ENCODE data around the gene TRIL. TPM values are rescaled to one million over a fixed set of nuclear protein-coding genes. Genes with fewer than 3 reads are reported as not detected.

TRIL gene
- total and polyA plus RNA-seq, 2 of the 13 experiments (the other 11 are each of a cell fraction or from before 2014, with no cell fraction given), result 0.18 to 0.40 TPM

DNA sequence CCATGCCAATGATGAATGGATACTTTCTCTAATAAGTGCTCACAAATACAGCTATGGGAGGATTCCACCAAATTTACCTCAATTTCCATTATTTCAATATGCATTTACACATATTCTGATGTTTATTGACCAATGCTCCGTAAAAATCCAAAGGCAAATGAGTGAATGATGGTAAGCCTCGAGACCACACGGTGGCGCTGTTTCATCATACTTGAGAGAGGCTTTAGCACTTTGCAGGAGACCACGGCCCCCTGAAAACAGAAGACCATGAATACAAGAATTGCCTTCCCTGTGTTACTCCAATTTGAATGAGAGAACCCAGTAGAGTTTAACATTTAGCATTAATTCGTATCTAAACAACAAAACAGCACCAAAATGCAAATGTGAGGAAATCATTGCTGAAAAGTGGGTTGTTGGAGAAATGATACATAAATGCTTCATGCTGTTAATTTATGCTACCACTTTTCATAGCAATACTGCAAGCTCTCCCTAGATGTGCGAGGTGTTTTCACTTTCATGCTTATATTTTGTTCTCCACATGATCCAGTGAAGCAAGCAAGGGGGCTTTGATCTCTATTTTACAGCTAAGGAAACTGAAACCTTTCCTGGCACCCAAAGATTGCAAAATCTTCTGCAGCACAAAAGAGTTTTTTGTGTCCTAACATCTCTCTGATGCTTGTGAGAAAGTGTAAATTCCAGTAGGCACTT, 35.4 kb downstream of the TRIL start (continued):
- TF ChIP-seq, protein P1, sequence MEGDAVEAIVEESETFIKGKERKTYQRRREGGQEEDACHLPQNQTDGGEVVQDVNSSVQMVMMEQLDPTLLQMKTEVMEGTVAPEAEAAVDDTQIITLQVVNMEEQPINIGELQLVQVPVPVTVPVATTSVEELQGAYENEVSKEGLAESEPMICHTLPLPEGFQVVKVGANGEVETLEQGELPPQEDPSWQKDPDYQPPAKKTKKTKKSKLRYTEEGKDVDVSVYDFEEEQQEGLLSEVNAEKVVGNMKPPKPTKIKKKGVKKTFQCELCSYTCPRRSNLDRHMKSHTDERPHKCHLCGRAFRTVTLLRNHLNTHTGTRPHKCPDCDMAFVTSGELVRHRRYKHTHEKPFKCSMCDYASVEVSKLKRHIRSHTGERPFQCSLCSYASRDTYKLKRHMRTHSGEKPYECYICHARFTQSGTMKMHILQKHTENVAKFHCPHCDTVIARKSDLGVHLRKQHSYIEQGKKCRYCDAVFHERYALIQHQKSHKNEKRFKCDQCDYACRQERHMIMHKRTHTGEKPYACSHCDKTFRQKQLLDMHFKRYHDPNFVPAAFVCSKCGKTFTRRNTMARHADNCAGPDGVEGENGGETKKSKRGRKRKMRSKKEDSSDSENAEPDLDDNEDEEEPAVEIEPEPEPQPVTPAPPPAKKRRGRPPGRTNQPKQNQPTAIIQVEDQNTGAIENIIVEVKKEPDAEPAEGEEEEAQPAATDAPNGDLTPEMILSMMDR (CRISPR knock-in tag; IDR thresholded peaks at IDR 0.05), result peak; percentile 91
- TF ChIP-seq THAP11 (CRISPR knock-in tag; IDR thresholded peaks at IDR 0.05) (peak; percentile 19; the same call in 1 of the 2 replicates), TCF7L2 (IDR thresholded peaks at IDR 0.05; ENCODE audit: low read depth, low read length) (peak; percentile 39; the same call in 1 of the 2 replicates), KLF9 (CRISPR knock-in tag; IDR thresholded peaks at IDR 0.05; ENCODE audit: low read depth) (no peak), SMYD3 (CRISPR knock-in tag; IDR thresholded peaks at IDR 0.05) (0 out of 2 replicates have a peak, but pooled peaks have one; percentile 35), ZNF572 (CRISPR knock-in tag; IDR thresholded peaks at IDR 0.05) (no peak), MIER3 (CRISPR knock-in tag; IDR thresholded peaks at IDR 0.05; ENCODE audit: borderline replicate concordance) (no peak), SMC3 (IDR thresholded peaks at IDR 0.05; ENCODE audit: low read length) (peak; percentile 89), CEBPG (CRISPR knock-in tag; IDR thresholded peaks at IDR 0.05) (peak; percentile 74), CREB1 (IDR thresholded peaks at IDR 0.05) (no peak), CREB1 (CRISPR knock-in tag; IDR thresholded peaks at IDR 0.05) (0 out of 2 replicates have a peak, but pooled peaks have one; percentile 16), SOX6 (IDR thresholded peaks at IDR 0.05) (no peak), SOX6 (CRISPR knock-in tag; IDR thresholded peaks at IDR 0.05) (0 out of 2 replicates have a peak, but pooled peaks have one; percentile 23), ZNF10 (CRISPR knock-in tag; IDR thresholded peaks at IDR 0.05; ENCODE audit: borderline replicate concordance, low read depth) (no peak), SAP130 (CRISPR knock-in tag; IDR thresholded peaks at IDR 0.05; ENCODE audit: low read depth) (0 out of 2 replicates have a peak, but pooled peaks have one; percentile 24), IRF2 (CRISPR knock-in tag; IDR thresholded peaks at IDR 0.05) (0 out of 2 replicates have a peak, but pooled peaks have one; percentile 26), ZMYM4 (CRISPR knock-in tag; IDR thresholded peaks at IDR 0.05) (peak; percentile 24; the same call in 1 of the 2 replicates), TCF12 (IDR thresholded peaks at IDR 0.05) (no peak), TCF12 (CRISPR knock-in tag; IDR thresholded peaks at IDR 0.05) (no peak), ELF3 (CRISPR knock-in tag; IDR thresholded peaks at IDR 0.05) (0 out of 2 replicates have a peak, but pooled peaks have one; percentile 7)
- TF ChIP-seq, protein P2, sequence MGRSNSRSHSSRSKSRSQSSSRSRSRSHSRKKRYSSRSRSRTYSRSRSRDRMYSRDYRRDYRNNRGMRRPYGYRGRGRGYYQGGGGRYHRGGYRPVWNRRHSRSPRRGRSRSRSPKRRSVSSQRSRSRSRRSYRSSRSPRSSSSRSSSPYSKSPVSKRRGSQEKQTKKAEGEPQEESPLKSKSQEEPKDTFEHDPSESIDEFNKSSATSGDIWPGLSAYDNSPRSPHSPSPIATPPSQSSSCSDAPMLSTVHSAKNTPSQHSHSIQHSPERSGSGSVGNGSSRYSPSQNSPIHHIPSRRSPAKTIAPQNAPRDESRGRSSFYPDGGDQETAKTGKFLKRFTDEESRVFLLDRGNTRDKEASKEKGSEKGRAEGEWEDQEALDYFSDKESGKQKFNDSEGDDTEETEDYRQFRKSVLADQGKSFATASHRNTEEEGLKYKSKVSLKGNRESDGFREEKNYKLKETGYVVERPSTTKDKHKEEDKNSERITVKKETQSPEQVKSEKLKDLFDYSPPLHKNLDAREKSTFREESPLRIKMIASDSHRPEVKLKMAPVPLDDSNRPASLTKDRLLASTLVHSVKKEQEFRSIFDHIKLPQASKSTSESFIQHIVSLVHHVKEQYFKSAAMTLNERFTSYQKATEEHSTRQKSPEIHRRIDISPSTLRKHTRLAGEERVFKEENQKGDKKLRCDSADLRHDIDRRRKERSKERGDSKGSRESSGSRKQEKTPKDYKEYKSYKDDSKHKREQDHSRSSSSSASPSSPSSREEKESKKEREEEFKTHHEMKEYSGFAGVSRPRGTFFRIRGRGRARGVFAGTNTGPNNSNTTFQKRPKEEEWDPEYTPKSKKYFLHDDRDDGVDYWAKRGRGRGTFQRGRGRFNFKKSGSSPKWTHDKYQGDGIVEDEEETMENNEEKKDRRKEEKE (IDR thresholded peaks at IDR 0.05), result no peak
- TF ChIP-seq, protein P3, sequence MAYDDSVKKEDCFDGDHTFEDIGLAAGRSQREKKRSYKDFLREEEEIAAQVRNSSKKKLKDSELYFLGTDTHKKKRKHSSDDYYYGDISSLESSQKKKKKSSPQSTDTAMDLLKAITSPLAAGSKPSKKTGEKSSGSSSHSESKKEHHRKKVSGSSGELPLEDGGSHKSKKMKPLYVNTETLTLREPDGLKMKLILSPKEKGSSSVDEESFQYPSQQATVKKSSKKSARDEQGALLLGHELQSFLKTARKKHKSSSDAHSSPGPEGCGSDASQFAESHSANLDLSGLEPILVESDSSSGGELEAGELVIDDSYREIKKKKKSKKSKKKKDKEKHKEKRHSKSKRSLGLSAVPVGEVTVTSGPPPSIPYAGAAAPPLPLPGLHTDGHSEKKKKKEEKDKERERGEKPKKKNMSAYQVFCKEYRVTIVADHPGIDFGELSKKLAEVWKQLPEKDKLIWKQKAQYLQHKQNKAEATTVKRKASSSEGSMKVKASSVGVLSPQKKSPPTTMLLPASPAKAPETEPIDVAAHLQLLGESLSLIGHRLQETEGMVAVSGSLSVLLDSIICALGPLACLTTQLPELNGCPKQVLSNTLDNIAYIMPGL (CRISPR knock-in tag; IDR thresholded peaks at IDR 0.05; ENCODE audit: borderline replicate concordance in 1 of 2, low read depth in 1 of 2), result peak in 1 of 2 experiments; percentile 71; a peak in 1 of 4 replicates
- TF ChIP-seq, protein P4, sequence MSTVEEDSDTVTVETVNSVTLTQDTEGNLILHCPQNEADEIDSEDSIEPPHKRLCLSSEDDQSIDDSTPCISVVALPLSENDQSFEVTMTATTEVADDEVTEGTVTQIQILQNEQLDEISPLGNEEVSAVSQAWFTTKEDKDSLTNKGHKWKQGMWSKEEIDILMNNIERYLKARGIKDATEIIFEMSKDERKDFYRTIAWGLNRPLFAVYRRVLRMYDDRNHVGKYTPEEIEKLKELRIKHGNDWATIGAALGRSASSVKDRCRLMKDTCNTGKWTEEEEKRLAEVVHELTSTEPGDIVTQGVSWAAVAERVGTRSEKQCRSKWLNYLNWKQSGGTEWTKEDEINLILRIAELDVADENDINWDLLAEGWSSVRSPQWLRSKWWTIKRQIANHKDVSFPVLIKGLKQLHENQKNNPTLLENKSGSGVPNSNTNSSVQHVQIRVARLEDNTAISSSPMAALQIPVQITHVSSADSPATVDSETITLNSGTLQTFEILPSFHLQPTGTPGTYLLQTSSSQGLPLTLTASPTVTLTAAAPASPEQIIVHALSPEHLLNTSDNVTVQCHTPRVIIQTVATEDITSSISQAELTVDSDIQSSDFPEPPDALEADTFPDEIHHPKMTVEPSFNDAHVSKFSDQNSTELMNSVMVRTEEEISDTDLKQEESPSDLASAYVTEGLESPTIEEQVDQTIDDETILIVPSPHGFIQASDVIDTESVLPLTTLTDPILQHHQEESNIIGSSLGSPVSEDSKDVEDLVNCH (CRISPR knock-in tag; IDR thresholded peaks at IDR 0.05), result no peak

Data from HepG2 (cell line).